Kasumi-1 (cell line): ENCODE data around the gene HRC.
"Not testable (repeated sequence)": the region's sequence is repeated elsewhere in the genome, so short reads cannot be mapped to it uniquely, and the experiment has no call there.

Experiments used
- DNase-seq, 2 experiments: peaks; one replicate each; lab custom pipeline; 2025; lab: John Stamatoyannopoulos, UW

The HRC gene

GRCh38 chr19:49135686-49136085, 19.5 kb downstream of the HRC start:
- no peak for DNase-seq

GRCh38 chr19:49133621-49134454, 21.4 kb downstream of the HRC start:
- no peak for DNase-seq

- DNase-seq: no peak
Observed at GRCh38 chr19:49132974-49133609, 22.1 kb downstream of the HRC start.

GRCh38 chr19:49130325-49130724, 24.9 kb downstream of the HRC start:
- no peak for DNase-seq

GRCh38 chr19:49129238-49129583, 26.0 kb downstream of the HRC start:
- DNase-seq: no peak

GRCh38 chr19:49128545-49129237, 26.5 kb downstream of the HRC start:
- DNase-seq: no peak

GRCh38 chr19:49127674-49128544, 27.3 kb downstream of the HRC start:
- peak; percentile 88 to 90 for DNase-seq

- DNase-seq: not testable (repeated sequence)
Observed at GRCh38 chr19:49127225-49127624, 28.0 kb downstream of the HRC start.

GRCh38 chr19:49126575-49126974, 28.6 kb downstream of the HRC start:
- DNase-seq: no peak

- DNase-seq: no peak
Observed at GRCh38 chr19:49125025-49125731, 30.0 kb downstream of the HRC start.

- not testable (repeated sequence) for DNase-seq
Observed at GRCh38 chr19:49123285-49123684, 31.9 kb downstream of the HRC start.

- not testable (repeated sequence) for DNase-seq
Observed at GRCh38 chr19:49121841-49122240, 33.4 kb downstream of the HRC start.

GRCh38 chr19:49120868-49121267, 34.3 kb downstream of the HRC start:
- DNase-seq: no peak

GRCh38 chr19:49120325-49120683, 34.9 kb downstream of the HRC start:
- no peak for DNase-seq

- no peak for DNase-seq
Observed at GRCh38 chr19:49119411-49120324, 35.5 kb downstream of the HRC start, which contains the start of gene PPFIA3. Gene PPFIA3 (plus strand): TSS chr19:49119544. CDS start chr19:49127874, 8,330 bp downstream.

GRCh38 chr19:49118565-49119410, 36.4 kb downstream of the HRC start, which contains the start of gene C19orf73:
Gene C19orf73 (minus strand): TSS chr19:49119143. CDS start chr19:49119022, 121 bp downstream.
- DNase-seq: peak; percentile 94

- no peak for DNase-seq
Observed at GRCh38 chr19:49117677-49118564, 37.3 kb downstream of the HRC start.

GRCh38 chr19:49116544-49116943, 38.7 kb downstream of the HRC start:
- DNase-seq: peak; percentile 83 to 84
